ENCODE measurements around the gene GMPPB.

GMPPB gene

GRCh38 chr3:49727924-49728361 lies 4.2 kb upstream of the GMPPB start:
- DNase-seq (ENCODE audit: low read depth): no peak

- no peak for DNase-seq (ENCODE audit: low read depth)
Observed at GRCh38 chr3:49727154-49727923, 3.6 kb upstream of the GMPPB start.

- no peak for DNase-seq (ENCODE audit: low read depth)
Observed at GRCh38 chr3:49725906-49726681, 2.3 kb upstream of the GMPPB start.

- no peak for DNase-seq (ENCODE audit: low read depth)
Observed at GRCh38 chr3:49724586-49724985, 835 bp upstream of the GMPPB start.

- DNase-seq (ENCODE audit: low read depth): peak; percentile 37
Observed at GRCh38 chr3:49723296-49723627, 489 bp downstream of the GMPPB start.

- no peak for DNase-seq (ENCODE audit: low read depth)
Observed at GRCh38 chr3:49722896-49723295, 855 bp downstream of the GMPPB start.

- DNase-seq (ENCODE audit: low read depth): no peak
Observed at GRCh38 chr3:49721896-49722781, 1.6 kb downstream of the GMPPB start.

GRCh38 chr3:49721596-49721895 lies 2.2 kb downstream of the GMPPB start:
- no peak for DNase-seq (ENCODE audit: low read depth)

- no peak for DNase-seq (ENCODE audit: low read depth)
Observed at GRCh38 chr3:49720855-49721595, 2.7 kb downstream of the GMPPB start.

- DNase-seq (ENCODE audit: low read depth): peak; percentile 86
Observed at GRCh38 chr3:49719214-49719884, 4.4 kb downstream of the GMPPB start, which contains the start of gene AMIGO3. Gene AMIGO3, minus strand, starts transcription at chr3:49719684. Its CDS starts 219 bp downstream, at chr3:49719465.

- no peak for DNase-seq (ENCODE audit: low read depth)
Observed at GRCh38 chr3:49718858-49719213, 4.9 kb downstream of the GMPPB start.

GRCh38 chr3:49717959-49718857 lies 5.5 kb downstream of the GMPPB start:
- DNase-seq (ENCODE audit: low read depth): no peak

GRCh38 chr3:49717211-49717958 lies 6.4 kb downstream of the GMPPB start:
- no peak for DNase-seq (ENCODE audit: low read depth)

GRCh38 chr3:49716691-49717210 lies 7.0 kb downstream of the GMPPB start:
- no peak for DNase-seq (ENCODE audit: low read depth)

GRCh38 chr3:49716169-49716568 lies 7.6 kb downstream of the GMPPB start:
- no peak for DNase-seq (ENCODE audit: low read depth)

- no peak for DNase-seq (ENCODE audit: low read depth)
Observed at GRCh38 chr3:49715611-49716121, 8.1 kb downstream of the GMPPB start.

- DNase-seq (ENCODE audit: low read depth): no peak
Observed at GRCh38 chr3:49714728-49715550, 8.8 kb downstream of the GMPPB start.

Measured in activated T-cell treated with anti-CD3 and anti-CD28 coated beads for 1 hour (primary cell).